Neutrophil (primary cell): ENCODE data around the gene SLC39A12.

Experiments used
- H3K27ac ChIP-seq: fragments of 200-600 bp; sonication (generic); 2 replicates; pipeline ENCODE4 v1.5.1; 2016; ENCODE audit warnings: mild to moderate bottlenecking, moderate library complexity
- H3K27me3 ChIP-seq: fragments of 200-600 bp; sonication (generic); 2 replicates; pipeline ENCODE4 v1.6.0; 2016; ENCODE audit warnings: mild to moderate bottlenecking
- H3K36me3 ChIP-seq: fragments of 200-600 bp; sonication (generic); 2 replicates; pipeline ENCODE4 v1.5.1; 2017
- H3K4me1 ChIP-seq, 2 experiments: fragments of 200-600 bp in 1 of 2; sonication (generic) in 1 of 2; 1 replicate in 1 of 2; 2 replicates in 1 of 2; pipeline versions ENCODE4 v1.5.1 to v1.6.1; 2013 to 2016; ENCODE audit warnings: low read depth in 1 of 2, low read length in 1 of 2, mild to moderate bottlenecking in 1 of 2, moderate library complexity in 1 of 2; ENCODE audit not compliant: control insufficient read depth in 1 of 2, insufficient read depth in 1 of 2
- H3K4me3 ChIP-seq, 2 experiments: fragments of 200-600 bp in 1 of 2; sonication (generic) in 1 of 2; 1 replicate in 1 of 2; 2 replicates in 1 of 2; pipeline ENCODE4 v1.5.1; 2013 to 2016; ENCODE audit warnings: low read depth in 1 of 2, low read length in 1 of 2, mild to moderate bottlenecking in 1 of 2, moderate library complexity in 1 of 2
- H3K9me3 ChIP-seq: fragments of 200-600 bp; sonication (generic); 2 replicates; pipeline ENCODE4 v1.5.1; 2016
- TF ChIP-seq, protein P1 (sequence below): fragments of 200-600 bp; sonication (generic); IDR thresholded peaks from 2 replicates; pipeline ENCODE4 v1.5.1; 2016; ENCODE audit warnings: antibody characterized with exemption

Gene SLC39A12

DNA sequence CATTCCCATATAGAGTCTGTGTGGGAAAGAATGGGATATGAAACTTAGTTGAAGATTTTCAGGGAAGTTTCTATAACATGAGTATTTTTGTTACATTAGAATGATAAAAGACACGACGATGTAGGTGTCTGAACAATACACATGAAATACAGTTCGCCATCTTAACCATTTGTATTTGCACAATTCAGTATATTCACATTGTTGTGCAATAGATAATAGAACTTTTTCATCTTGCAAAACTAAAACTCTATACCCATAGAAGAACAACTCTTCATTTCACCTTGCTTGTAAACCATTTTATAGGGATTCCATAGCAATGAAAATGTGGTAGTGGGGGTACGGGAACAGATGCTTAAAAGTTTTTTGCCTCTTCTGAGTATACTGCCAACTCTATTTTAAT lies 32.8 kb downstream of the SLC39A12 start:
- H3K9me3 ChIP-seq, result no peaks in the 10 kb centered on the region
- no peak overlapping the region for H3K4me3 ChIP-seq
- H3K36me3 ChIP-seq, result no peaks in the 10 kb centered on the region
- TF ChIP-seq, protein P1, sequence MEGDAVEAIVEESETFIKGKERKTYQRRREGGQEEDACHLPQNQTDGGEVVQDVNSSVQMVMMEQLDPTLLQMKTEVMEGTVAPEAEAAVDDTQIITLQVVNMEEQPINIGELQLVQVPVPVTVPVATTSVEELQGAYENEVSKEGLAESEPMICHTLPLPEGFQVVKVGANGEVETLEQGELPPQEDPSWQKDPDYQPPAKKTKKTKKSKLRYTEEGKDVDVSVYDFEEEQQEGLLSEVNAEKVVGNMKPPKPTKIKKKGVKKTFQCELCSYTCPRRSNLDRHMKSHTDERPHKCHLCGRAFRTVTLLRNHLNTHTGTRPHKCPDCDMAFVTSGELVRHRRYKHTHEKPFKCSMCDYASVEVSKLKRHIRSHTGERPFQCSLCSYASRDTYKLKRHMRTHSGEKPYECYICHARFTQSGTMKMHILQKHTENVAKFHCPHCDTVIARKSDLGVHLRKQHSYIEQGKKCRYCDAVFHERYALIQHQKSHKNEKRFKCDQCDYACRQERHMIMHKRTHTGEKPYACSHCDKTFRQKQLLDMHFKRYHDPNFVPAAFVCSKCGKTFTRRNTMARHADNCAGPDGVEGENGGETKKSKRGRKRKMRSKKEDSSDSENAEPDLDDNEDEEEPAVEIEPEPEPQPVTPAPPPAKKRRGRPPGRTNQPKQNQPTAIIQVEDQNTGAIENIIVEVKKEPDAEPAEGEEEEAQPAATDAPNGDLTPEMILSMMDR, result no peak
- no peaks in the 10 kb centered on the region for H3K27me3 ChIP-seq
- H3K4me1 ChIP-seq, result no peaks in the 10 kb centered on the region
- H3K27ac ChIP-seq, result no peak overlapping the region

DNA sequence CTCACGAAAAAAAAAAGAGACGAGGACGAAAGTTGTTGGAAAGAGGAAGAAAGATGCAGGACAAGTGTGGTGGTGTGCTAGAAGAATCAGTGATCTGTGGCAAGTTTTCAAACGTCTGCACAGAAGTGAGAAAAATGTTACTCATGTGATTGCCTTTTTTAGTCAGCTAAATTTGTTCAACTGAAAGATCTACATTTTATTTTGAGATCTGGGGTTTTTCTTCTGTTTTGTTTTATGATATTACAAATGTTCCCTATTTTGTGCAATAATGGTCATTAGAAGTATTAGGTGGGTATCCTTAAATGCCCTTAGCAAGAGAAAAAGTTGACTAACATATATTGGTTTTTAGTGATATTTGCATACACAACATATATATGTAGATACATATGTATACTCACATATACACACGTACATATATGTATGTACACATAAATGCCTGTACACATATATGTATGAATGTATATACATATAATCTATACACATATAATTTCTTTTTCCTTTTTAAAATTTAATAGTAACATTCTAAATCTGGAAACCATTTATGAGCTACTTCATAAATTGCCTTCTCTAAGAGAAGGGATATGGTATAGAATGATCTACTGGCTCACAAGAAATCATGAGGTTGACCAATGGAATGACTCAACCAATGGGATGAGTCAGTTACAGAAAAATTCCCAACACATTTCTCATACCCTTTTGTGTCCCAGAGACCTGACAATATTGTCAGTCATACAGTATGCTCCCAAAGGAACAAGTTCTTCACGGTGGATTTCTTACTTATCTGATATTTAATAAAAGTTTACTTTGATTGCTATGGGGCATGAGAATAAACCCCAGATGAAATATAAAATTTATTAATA lies 38.4 kb downstream of the SLC39A12 start:
- TF ChIP-seq, protein P1, result no peak

DNA sequence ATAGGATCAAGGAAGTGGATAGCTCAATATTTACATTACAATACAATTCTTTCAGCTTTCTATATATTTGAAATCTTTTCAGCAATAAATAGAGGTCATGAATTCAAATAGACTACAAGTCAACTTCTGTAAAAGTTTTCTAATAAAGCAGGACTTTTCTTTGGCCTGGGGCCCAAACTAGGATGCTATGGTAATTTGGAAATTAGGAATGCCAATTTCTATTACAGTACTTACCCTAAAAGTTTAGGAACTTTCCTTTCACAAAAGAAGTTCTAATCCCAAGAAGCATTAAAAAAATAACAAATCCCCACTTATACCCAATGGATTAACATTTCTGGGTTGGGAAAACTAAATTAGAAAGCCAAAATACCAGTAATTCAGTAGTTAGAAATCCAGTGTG lies 40.5 kb downstream of the SLC39A12 start:
- Histone ChIP-seq H3K9me3 (no peaks in the 10 kb centered on the region), H3K4me1 (no peaks in the 10 kb centered on the region), H3K36me3 (no peaks in the 10 kb centered on the region), H3K27me3 (no peaks in the 10 kb centered on the region), H3K27ac (no peak overlapping the region), H3K4me3 (no peak overlapping the region)
- TF ChIP-seq, protein P1, result no peak

More for the DNA sequence above, 38.4 kb downstream of the SLC39A12 start:
- Histone ChIP-seq H3K4me3 (no peak overlapping the region), H3K9me3 (no peaks in the 10 kb centered on the region), H3K27me3 (no peaks in the 10 kb centered on the region), H3K27ac (no peak overlapping the region), H3K4me1 (no peaks in the 10 kb centered on the region), H3K36me3 (no peaks in the 10 kb centered on the region)

DNA sequence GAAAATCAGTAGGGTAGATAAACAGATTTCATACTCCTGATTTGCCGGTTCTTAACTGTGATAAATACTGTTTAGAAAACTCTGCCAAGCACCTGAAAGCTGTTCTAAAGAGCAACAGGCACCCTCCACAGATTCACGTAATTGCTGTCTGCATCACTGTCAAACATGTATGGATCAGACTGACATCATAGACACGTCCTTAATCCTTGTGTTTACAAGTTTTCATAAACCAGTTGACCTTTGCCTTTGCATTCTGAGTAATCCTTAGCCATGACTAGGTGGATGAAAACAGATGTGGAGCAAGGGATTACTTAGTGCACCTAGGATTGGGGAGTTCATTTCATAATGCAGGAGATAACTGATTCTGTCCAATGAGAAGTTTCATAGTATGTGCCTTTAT lies 41.6 kb downstream of the SLC39A12 start:
- no peaks in the 10 kb centered on the region for H3K9me3 ChIP-seq
- no peaks in the 10 kb centered on the region for H3K36me3 ChIP-seq
- no peak overlapping the region for H3K27ac ChIP-seq
- H3K4me3 ChIP-seq, result no peak overlapping the region
- H3K4me1 ChIP-seq, result no peaks in the 10 kb centered on the region
- TF ChIP-seq, protein P1, result no peak
- H3K27me3 ChIP-seq, result no peaks in the 10 kb centered on the region

DNA sequence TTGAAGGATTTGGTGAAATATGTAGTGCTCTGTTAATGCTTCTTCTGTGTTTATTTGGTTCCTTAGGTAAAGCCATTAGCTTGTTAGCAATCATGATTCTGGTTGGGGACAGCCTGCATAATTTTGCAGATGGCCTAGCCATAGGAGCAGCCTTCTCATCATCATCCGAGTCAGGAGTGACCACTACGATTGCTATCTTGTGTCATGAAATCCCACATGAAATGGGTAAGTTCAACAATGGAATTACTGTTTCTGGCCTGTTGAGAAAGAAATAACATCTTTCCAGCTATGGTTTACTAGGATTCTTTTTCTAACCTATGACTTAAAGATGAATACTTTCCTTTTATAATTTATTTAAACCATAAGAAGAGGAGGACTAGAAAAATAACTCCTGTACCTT lies 48.9 kb downstream of the SLC39A12 start:
- TF ChIP-seq, protein P1, result no peak
- Histone ChIP-seq H3K4me1 (no peaks in the 10 kb centered on the region), H3K27ac (no peak overlapping the region), H3K27me3 (no peaks in the 10 kb centered on the region), H3K9me3 (no peaks in the 10 kb centered on the region), H3K36me3 (no peaks in the 10 kb centered on the region), H3K4me3 (no peak overlapping the region)
